ENCODE results near the gene SOX11.

Gene SOX11

DNA sequence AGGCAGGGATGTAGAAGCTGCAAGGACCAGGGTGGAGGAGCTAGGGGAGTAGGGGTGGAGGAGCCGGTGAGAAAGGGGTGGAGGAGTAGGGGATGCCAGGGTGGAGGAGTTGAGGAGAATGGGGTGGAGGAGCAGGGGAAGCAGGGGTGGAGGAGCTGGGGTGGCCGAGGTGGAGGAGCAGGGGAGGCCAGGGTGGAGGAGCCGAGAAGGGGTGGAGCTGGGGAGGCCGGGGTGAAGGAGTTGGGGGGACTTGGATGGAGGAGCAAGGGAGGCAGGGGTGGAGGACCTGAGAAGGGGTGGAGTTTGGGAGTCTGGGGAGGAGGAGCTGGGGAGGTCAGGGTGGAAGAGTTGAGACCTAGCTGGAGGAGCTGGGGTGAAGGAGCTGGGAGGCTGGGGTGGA is 13.3 kb downstream of the SOX11 start:
- TF ChIP-seq, protein P1, sequence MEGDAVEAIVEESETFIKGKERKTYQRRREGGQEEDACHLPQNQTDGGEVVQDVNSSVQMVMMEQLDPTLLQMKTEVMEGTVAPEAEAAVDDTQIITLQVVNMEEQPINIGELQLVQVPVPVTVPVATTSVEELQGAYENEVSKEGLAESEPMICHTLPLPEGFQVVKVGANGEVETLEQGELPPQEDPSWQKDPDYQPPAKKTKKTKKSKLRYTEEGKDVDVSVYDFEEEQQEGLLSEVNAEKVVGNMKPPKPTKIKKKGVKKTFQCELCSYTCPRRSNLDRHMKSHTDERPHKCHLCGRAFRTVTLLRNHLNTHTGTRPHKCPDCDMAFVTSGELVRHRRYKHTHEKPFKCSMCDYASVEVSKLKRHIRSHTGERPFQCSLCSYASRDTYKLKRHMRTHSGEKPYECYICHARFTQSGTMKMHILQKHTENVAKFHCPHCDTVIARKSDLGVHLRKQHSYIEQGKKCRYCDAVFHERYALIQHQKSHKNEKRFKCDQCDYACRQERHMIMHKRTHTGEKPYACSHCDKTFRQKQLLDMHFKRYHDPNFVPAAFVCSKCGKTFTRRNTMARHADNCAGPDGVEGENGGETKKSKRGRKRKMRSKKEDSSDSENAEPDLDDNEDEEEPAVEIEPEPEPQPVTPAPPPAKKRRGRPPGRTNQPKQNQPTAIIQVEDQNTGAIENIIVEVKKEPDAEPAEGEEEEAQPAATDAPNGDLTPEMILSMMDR (conservative IDR thresholded peaks at IDR 0.05; ENCODE audit: low read length) = no peak

DNA sequence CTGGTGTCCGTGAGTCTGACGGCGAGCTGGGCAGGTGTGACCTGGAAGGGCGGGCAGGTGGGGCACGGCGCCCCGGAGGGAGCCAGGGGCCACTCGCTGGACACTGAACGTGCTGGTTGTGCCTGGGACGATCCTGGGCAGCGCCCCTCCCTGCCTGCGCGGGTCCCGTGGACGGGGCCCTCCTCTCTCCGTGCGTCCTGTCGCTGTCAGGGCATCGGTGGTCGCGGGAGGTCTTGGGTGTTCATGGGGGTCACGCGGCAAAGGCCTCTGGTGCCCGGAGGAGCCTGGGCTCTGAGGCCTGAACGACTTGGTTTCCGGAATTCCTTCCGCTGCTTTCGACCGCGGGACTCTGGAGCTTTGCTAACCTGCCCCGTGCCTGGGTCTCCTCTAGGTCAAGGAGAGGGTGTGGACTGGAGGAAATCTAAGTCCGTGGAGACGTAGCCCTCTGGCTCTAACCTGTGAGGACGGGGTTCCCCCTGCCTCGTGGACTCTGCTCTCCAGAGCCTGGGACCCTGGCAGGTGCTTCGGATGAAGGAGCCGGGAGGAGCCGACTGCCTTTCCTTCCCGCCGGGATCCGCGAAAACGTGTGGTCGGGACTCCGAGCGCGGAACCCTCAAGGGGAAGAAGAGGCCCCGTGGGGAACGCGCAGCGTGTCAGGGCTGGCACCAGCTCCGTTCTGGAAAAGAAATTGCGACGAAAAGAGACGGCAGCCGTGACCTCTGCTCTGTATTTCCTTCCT is 14.7 kb downstream of the SOX11 start:
- TF ChIP-seq, protein P1 (conservative IDR thresholded peaks at IDR 0.05; ENCODE audit: low read length) = no peak
- H3K4me3 ChIP-seq (ENCODE audit: low read length) = no peak overlapping the region
- DNase-seq (ENCODE audit: low read depth) = no peak

More for the DNA sequence above, 13.3 kb downstream of the SOX11 start:
- H3K4me3 ChIP-seq (ENCODE audit: low read length) = no peak overlapping the region
- no peak for DNase-seq (ENCODE audit: low read depth)

DNA sequence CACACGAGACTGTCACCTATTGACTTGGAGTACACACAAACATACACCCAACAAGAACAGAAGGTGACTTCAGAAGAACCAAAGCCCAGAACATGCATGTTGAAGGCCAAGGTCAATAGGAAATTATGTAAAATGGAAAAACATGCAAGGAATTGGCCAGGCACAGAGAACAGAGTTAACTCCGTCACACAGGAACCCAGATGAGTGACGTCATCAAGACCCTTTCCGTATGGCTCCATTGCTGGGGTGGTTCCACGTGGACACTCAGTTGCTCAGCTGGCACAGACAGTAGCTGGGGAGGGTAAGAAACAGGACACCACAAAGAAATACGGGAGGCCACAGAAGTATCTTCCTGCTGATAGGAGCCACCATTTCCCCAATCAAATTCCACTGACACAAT is 18.4 kb downstream of the SOX11 start:
- no peak for DNase-seq (ENCODE audit: low read depth)
- H3K4me3 ChIP-seq (ENCODE audit: low read length) = no peak overlapping the region
- TF ChIP-seq, protein P1 (conservative IDR thresholded peaks at IDR 0.05; ENCODE audit: low read length) = no peak

DNA sequence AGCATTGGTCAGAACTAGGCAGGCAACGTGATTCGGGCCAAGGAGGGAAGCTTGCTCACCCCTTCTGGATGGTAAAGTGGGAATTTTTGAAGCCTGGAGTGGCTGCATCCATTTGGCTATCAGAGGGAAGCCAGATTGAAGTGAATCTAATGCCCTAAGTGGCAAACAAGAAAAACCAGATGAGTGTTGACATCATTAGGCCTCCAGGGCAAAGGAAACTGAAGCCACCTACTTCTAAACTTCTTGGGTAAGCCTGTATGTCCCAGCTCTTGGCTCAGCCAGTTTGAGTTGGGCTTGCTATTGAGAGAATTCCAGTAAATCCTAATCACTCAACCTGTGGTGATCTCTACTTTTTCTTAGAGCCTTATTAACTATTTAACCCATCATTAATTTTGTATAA is 20.9 kb downstream of the SOX11 start:
- no peak overlapping the region for H3K4me3 ChIP-seq (ENCODE audit: low read length)
- TF ChIP-seq, protein P1 (conservative IDR thresholded peaks at IDR 0.05; ENCODE audit: low read length) = no peak

DNA sequence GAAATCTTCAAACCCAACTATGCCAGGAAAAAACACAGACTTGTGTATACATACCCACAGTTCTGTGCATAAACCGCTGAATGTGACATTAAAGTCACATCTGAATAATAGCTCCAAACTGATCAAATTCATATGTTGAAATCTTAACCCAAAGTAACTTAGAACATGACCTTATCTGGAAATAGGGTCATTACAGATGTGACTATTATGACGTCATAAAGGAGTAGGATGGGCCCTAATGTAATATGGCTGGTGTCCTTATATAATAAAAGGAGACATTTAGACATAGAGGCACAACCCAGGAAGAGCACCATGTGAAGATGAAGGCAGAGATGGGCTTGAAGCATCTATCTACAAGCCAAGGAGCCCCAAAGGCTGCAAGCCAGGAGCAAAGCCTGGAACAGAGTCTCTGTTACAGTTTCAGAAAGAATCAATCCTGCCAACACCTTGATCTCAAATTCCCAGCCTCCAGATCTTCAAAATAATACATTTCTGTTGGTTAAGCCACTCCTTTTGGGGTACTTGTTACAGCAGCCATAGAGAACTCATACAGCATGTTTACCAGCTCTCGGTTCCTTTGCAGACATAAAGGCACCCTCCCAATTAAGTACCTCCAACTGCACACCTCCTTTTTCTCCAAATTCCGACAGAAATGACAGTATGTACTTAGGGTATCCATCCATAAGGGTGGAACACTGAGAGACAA is 27.6 kb downstream of the SOX11 start:
- DNase-seq (ENCODE audit: low read depth) = no peak
- no peak overlapping the region for H3K4me3 ChIP-seq (ENCODE audit: low read length)
- TF ChIP-seq, protein P1 (conservative IDR thresholded peaks at IDR 0.05; ENCODE audit: low read length) = no peak

More for the DNA sequence above, 20.9 kb downstream of the SOX11 start:
- DNase-seq (ENCODE audit: low read depth) = no peak

DNA sequence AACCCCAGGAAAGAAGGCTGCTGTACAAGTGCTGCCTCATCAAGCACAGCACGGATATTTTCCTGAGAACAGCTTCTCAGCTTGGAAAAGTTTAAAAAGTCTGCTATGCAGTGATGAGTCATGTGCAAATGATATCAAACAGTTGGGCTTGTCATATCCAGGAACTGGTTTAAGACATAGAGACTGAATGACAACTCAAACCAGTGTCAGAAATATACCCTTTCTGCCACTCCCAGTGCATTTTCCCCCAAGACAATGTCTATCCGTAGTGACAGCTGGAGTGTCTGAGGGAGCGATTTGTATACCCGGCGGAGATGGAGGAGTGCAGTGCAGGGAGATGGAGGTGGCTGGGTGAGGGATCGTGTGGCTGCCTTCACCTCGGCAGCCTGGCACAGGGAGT is 28.2 kb downstream of the SOX11 start:
- DNase-seq (ENCODE audit: low read depth) = no peak
- TF ChIP-seq, protein P1 (conservative IDR thresholded peaks at IDR 0.05; ENCODE audit: low read length) = no peak

DNA sequence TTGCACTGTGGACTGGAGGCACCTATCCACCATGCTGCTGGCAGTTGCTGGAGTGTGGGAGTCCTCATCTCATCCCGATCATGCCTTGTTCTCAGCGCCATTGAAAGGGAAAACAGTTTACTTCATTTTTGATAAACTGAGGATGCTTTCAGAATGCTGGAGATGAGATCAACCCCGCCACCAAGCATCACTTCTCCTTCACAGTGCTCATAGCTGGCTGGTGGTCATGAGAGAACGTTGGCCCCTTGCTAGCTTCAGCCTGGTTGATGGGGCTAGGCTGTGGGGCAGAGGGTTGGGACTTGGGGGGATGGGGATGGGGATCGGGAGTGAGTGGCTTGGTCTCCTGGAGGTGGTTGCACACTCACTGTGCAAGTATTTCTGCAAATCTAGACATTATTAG is 30.1 kb downstream of the SOX11 start:
- TF ChIP-seq, protein P1 (conservative IDR thresholded peaks at IDR 0.05; ENCODE audit: low read length) = no peak
- no peak for DNase-seq (ENCODE audit: low read depth)
- H3K4me3 ChIP-seq (ENCODE audit: low read length) = no peak overlapping the region

More for the DNA sequence above, 28.2 kb downstream of the SOX11 start:
- no peak overlapping the region for H3K4me3 ChIP-seq (ENCODE audit: low read length)
